Measurements from ENCODE around the gene SHB.

SHB gene

GRCh38 chr9:38047301-38048251 lies 21.5 kb downstream of the SHB start (continued):
- TF ChIP-seq PRDM10 (tag by site-specific recombination; IDR thresholded peaks at IDR 0.05) (peak; percentile 95), ZNF202 (tag by site-specific recombination; IDR thresholded peaks at IDR 0.05; ENCODE audit: borderline replicate concordance) (no peak), ZNF23 (tag by site-specific recombination; IDR thresholded peaks at IDR 0.05; ENCODE audit: borderline replicate concordance) (no peak), ZNF707 (tag by site-specific recombination; IDR thresholded peaks at IDR 0.05) (no peak), ZNF155 (tag by site-specific recombination; IDR thresholded peaks at IDR 0.05) (no peak), GFI1B (tag by site-specific recombination; IDR thresholded peaks at IDR 0.05) (no peak), HOXA7 (CRISPR knock-in tag; IDR thresholded peaks at IDR 0.05; ENCODE audit: borderline replicate concordance) (no peak), ZNF26 (tag by site-specific recombination; IDR thresholded peaks at IDR 0.05) (no peak), ZNF704 (tag by site-specific recombination; IDR thresholded peaks at IDR 0.05) (no peak), ZNF37A (tag by site-specific recombination; IDR thresholded peaks at IDR 0.05) (no peak), ZBTB8A (tag by site-specific recombination; IDR thresholded peaks at IDR 0.05) (no peak), ZNF221 (tag by site-specific recombination; IDR thresholded peaks at IDR 0.05; ENCODE audit: borderline replicate concordance) (no peak), ZNF544 (tag by site-specific recombination; IDR thresholded peaks at IDR 0.05) (no peak), ZNF654 (tag by site-specific recombination; IDR thresholded peaks at IDR 0.05; ENCODE audit: low read depth) (no peak), ZNF280D (tag by site-specific recombination; IDR thresholded peaks at IDR 0.05) (no peak), KLF8 (tag by site-specific recombination; IDR thresholded peaks at IDR 0.05) (no peak), ZNF521 (tag by site-specific recombination; IDR thresholded peaks at IDR 0.05) (no peak), ZFHX2 (tag by site-specific recombination; conservative IDR thresholded peaks at IDR 0.05) (no peak), ZSCAN23 (tag by site-specific recombination; IDR thresholded peaks at IDR 0.05) (no peak)
- TF ChIP-seq, protein P1, sequence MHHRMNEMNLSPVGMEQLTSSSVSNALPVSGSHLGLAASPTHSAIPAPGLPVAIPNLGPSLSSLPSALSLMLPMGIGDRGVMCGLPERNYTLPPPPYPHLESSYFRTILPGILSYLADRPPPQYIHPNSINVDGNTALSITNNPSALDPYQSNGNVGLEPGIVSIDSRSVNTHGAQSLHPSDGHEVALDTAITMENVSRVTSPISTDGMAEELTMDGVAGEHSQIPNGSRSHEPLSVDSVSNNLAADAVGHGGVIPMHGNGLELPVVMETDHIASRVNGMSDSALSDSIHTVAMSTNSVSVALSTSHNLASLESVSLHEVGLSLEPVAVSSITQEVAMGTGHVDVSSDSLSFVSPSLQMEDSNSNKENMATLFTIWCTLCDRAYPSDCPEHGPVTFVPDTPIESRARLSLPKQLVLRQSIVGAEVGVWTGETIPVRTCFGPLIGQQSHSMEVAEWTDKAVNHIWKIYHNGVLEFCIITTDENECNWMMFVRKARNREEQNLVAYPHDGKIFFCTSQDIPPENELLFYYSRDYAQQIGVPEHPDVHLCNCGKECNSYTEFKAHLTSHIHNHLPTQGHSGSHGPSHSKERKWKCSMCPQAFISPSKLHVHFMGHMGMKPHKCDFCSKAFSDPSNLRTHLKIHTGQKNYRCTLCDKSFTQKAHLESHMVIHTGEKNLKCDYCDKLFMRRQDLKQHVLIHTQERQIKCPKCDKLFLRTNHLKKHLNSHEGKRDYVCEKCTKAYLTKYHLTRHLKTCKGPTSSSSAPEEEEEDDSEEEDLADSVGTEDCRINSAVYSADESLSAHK (tag by site-specific recombination; IDR thresholded peaks at IDR 0.05): no peak
